Keratinocyte (primary cell): Measurements from ENCODE around the gene ISOC2.

Source experiments
- EZH2 ChIP-seq: IDR thresholded peaks from one replicate; pipeline ENCODE4 v1.6.1; 2012; ENCODE audit warnings: inconsistent platforms, mild to moderate bottlenecking, low read length, moderate library complexity
- TF ChIP-seq, protein P1 (sequence below), 3 experiments: IDR thresholded peaks in 1 of 3; conservative IDR thresholded peaks in 1 of 3; optimal IDR thresholded peaks in 1 of 3; 2 replicates in 2 of 3; 3 replicates in 1 of 3; pipeline versions ENCODE3 to v1.5.1; 2011; ENCODE audit warnings: low read length in 3 of 3, mild to moderate bottlenecking in 3 of 3, moderate library complexity in 2 of 3, control low read depth in 1 of 3, inconsistent platforms in 1 of 3; ENCODE audit not compliant: insufficient read depth in 2 of 3; ENCODE audit errors: extremely low read depth in 1 of 3

DNA sequence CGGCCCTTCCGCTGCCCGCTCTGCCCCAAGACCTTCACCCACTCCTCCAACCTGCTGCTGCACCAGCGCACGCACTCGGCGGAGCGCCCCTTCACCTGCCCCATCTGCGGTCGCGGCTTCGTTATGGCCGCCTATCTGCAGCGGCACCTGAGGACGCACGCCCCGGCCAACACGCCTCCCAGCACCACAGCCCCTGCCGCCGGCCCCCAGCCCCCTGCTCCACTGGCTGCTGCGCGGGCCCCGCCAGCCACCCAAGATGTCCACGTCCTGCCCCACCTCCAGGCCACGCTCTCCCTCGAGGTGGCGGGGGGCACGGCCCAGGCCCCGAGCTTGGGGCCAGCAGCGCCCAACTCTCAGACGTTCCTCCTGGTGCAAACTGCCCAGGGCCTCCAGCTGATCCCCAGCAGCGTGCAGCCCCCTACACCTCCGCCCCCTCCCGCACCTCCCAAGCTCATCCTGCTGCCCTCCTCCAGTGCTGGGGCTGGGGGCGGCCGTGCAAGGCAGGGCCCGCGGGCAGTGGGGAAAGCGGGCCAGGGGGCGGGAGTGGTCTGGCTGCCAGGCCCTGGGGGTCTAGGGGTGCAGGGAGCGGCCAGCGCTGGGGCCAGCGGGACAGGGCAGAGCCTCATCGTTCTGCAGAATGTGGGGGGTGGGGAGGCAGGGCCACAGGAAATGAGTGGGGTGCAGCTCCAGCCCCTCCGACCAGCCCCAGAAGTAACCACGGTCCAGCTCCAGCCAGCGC, 21.7 kb upstream of the ISOC2 start:
- TF ChIP-seq, protein P1, sequence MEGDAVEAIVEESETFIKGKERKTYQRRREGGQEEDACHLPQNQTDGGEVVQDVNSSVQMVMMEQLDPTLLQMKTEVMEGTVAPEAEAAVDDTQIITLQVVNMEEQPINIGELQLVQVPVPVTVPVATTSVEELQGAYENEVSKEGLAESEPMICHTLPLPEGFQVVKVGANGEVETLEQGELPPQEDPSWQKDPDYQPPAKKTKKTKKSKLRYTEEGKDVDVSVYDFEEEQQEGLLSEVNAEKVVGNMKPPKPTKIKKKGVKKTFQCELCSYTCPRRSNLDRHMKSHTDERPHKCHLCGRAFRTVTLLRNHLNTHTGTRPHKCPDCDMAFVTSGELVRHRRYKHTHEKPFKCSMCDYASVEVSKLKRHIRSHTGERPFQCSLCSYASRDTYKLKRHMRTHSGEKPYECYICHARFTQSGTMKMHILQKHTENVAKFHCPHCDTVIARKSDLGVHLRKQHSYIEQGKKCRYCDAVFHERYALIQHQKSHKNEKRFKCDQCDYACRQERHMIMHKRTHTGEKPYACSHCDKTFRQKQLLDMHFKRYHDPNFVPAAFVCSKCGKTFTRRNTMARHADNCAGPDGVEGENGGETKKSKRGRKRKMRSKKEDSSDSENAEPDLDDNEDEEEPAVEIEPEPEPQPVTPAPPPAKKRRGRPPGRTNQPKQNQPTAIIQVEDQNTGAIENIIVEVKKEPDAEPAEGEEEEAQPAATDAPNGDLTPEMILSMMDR (optimal IDR thresholded peaks at IDR 0.05 in 1 of 3, IDR thresholded peaks at IDR 0.05 in 1 of 3, conservative IDR thresholded peaks at IDR 0.05 in 1 of 3; ENCODE audit: extremely low read depth in 1 of 3, insufficient read depth in 2 of 3, low read length in 3 of 3): no peak
- TF ChIP-seq EZH2: no peak
